K562 (cell line): ENCODE results near the gene SUN5. TPM values are rescaled to one million over a fixed set of nuclear protein-coding genes. Genes with fewer than 3 reads are reported as not detected.

Experiments used
- ATF1 ChIP-seq, 2 experiments: fragments of 450-650 bp in 1 of 2; IDR thresholded peaks; 2 replicates each; pipeline ENCODE4 v1.6.1; 2016; ENCODE audit warnings: missing compliant biosample characterization in 1 of 2, missing genetic modification characterization in 1 of 2
- CREB3 ChIP-seq: fragments of 450-650 bp; conservative IDR thresholded peaks from 2 replicates; pipeline ENCODE4 v1.6.1; 2016; ENCODE audit warnings: missing genetic modification characterization, low read depth, mild to moderate bottlenecking, missing compliant biosample characterization, moderate library complexity
- GTF2E2 ChIP-seq: fragments of 200-800 bp; sonication (Bioruptor generic); IDR thresholded peaks from 2 replicates; pipeline ENCODE4 v1.6.1; 2016; ENCODE audit warnings: missing genetic modification characterization, missing compliant biosample characterization
- IFI16 ChIP-seq: fragments of 250-450 bp; sonication (Bioruptor Pico); IDR thresholded peaks from 2 replicates; pipeline ENCODE4 v2.1.2; 2022; ENCODE audit warnings: mild to moderate bottlenecking, inconsistent platforms
- NFXL1 ChIP-seq: fragments of 450-650 bp; formaldehyde crosslinking; IDR thresholded peaks from 2 replicates; pipeline ENCODE4 v1.4.0; 2021; ENCODE audit warnings: mild to moderate bottlenecking
- PKNOX1 ChIP-seq: fragments of 450-650 bp; IDR thresholded peaks from 2 replicates; pipeline ENCODE4 v1.6.1; 2016
- RBFOX2 ChIP-seq: fragments of 200-400 bp; formaldehyde crosslinking; IDR thresholded peaks from 2 replicates; pipeline ENCODE4 v1.6.1; 2017; ENCODE audit warnings: low read depth, mild to moderate bottlenecking, low read length, moderate library complexity
- STAT5B ChIP-seq: fragments of 250-450 bp; sonication (Bioruptor Pico); IDR thresholded peaks from 2 replicates; pipeline ENCODE4 v1.8.0; 2021; ENCODE audit warnings: mild to moderate bottlenecking, inconsistent platforms
- TOE1 ChIP-seq, 2 experiments: fragments of 450-650 bp in 1 of 2; sonication (generic) in 1 of 2; formaldehyde crosslinking in 1 of 2; IDR thresholded peaks; 2 replicates each; pipeline versions ENCODE4 v1.7.1 to v1.8.0; 2016 to 2022; ENCODE audit warnings: borderline replicate concordance in 2 of 2, mild to moderate bottlenecking in 2 of 2, antibody characterized with exemption in 1 of 2, inconsistent platforms in 1 of 2, low read depth in 1 of 2, missing genetic modification reagents in 1 of 2, moderate library complexity in 1 of 2
- polyA plus RNA-seq, 8 experiments: library from polyadenylated mRNA; depleted of rRNA in 4 of 8; stranded (reverse) in 5 of 8; unstranded in 3 of 8; fragments of >200 nt; fragmentation: Nextera tagmentation in 2 of 8; fragmentation: Illumina TruSeq in 1 of 8; extraction: Ambion mirVana in 2 of 8; extraction: Trizol in 1 of 8; gene quantifications; 2 replicates each; pipeline versions ENCODE4 v1.2.1 to v1.2.3, GENCODE V29; 2011 to 2014; ENCODE audit warnings: inconsistent platforms in 1 of 8, missing spikeins in 1 of 8
- total RNA-seq, 7 experiments: library from RNA; depleted of rRNA in 6 of 7; stranded (reverse); fragments of >200 nt in 6 of 7; fragmentation: Illumina TruSeq in 2 of 7; extraction: Trizol in 2 of 7; gene quantifications; 2 replicates each; pipeline versions ENCODE4 v1.2.1 to v1.2.3, GENCODE V29; 2011 to 2021; ENCODE audit warnings: low replicate concordance in 1 of 7

Gene SUN5
- total and polyA plus RNA-seq, 9 of the 15 experiments (the other 6 are each of a cell fraction or from before 2014, with no cell fraction given) = not detected

GRCh38 chr20:33022694-33023438 lies 18.6 kb upstream of the SUN5 start (continued):
- TF ChIP-seq TOE1 (IDR thresholded peaks at IDR 0.05; ENCODE audit: borderline replicate concordance) = no peak
- TF ChIP-seq TOE1 (CRISPR knock-in tag; IDR thresholded peaks at IDR 0.05; ENCODE audit: borderline replicate concordance, low read depth) = no peak
- no peak for TF ChIP-seq ATF1 (CRISPR knock-in tag; IDR thresholded peaks at IDR 0.05)
- TF ChIP-seq ATF1 (tag; IDR thresholded peaks at IDR 0.05) = no peak
- TF ChIP-seq PKNOX1 = no peak
- TF ChIP-seq NFXL1 (CRISPR knock-in tag) = no peak
- TF ChIP-seq STAT5B = no peak
- no peak for TF ChIP-seq GTF2E2 (tag)
- TF ChIP-seq RBFOX2 = no peak
- no peak for TF ChIP-seq IFI16 (CRISPR knock-in tag)
- no peak for TF ChIP-seq CREB3 (tag)
